Activated CD4-positive, alpha-beta T cell treated with anti-CD3 and anti-CD28 coated beads for 48 hours (primary cell): ENCODE results near the gene SHF.
A peak's percentile ranks its signal among the peaks of the same experiment; 100 is the strongest.
"Not testable (repeated sequence)": the region's sequence is repeated elsewhere in the genome, so short reads cannot be mapped to it uniquely, and the experiment has no call there.

Experiments
- DNase-seq: peaks from one replicate; pipeline ENCODE4 v3.0.0-alpha.2; 2020

SHF gene

DNA sequence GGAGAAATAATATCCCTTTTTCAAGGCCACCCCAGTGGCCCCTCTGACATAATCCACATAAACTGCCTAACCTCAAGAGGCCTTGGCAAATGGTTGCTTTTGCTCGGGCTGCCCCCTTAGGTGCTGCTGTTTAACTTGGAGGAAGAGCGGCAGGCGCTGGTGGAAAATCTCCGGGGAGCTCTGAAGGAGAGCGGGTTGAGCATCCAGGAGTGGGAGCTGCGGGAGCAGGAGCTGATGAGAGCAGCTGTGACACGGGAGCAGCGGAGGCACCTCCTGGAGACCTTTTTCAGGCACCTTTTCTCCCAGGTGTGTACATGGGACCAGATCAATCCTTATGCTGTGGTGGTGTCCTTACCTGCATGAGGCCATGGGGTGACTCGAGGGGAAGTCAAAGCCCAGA lies 43.0 kb downstream of the SHF start:
- no peak for DNase-seq

GRCh38 chr15:45143946-45144345 lies 43.8 kb downstream of the SHF start:
- no peak for DNase-seq

GRCh38 chr15:45143056-45143455 lies 44.7 kb downstream of the SHF start:
- DNase-seq = no peak

- no peak for DNase-seq
Measured at GRCh38 chr15:45141386-45141785, 46.4 kb downstream of the SHF start.

DNA sequence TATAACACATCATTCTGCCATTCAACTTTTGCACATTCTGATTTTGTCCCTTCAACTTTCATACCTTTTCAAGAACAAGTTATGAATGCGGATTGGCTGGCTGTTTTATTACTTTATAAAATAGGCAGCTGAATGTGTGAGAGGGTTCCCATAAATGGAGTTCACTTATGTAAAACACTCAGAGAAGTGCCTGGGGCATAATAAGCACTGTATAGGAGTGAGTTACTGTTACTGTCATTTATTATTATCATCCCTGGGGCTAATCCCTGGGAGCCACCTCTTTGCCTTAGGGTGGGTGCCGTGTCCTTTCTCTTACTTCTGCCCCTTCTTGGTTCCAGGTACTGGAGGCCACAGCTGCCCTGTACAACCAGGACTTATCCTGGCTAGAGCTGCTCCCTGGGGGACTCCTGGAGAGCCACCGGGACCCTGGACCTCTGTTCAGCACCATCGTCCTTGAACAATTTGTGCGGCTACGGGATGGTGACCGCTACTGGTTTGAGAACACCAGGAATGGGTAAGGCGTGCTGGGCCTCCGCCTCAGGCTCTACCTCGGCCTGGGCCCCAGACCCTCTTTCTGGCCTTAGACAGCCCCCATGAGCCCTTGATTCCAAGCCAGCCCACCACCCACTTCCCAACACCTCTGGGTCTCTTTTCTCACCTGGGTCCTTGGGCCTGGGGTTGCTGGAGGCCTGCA lies 47.1 kb downstream of the SHF start:
- no peak for DNase-seq

DNA sequence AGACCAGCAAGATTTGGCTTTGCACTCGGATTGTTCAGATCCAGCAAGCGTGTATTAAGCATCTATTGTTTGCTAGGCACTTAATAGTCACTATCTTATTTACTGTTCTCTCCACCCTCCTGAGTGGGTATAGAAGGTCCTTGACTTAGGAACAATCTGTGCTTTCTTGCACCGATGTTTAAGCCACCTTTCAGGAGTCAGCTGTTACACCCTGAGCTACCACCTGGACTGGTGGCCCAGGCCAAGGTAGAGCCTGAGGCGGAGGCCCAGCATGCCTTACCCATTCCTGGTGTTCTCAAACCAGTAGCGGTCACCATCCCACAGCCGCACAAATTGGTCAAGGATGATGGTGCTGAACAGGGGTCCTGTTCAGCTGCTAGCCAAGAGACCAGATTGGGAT lies 48.0 kb downstream of the SHF start:
- DNase-seq = no peak

DNA sequence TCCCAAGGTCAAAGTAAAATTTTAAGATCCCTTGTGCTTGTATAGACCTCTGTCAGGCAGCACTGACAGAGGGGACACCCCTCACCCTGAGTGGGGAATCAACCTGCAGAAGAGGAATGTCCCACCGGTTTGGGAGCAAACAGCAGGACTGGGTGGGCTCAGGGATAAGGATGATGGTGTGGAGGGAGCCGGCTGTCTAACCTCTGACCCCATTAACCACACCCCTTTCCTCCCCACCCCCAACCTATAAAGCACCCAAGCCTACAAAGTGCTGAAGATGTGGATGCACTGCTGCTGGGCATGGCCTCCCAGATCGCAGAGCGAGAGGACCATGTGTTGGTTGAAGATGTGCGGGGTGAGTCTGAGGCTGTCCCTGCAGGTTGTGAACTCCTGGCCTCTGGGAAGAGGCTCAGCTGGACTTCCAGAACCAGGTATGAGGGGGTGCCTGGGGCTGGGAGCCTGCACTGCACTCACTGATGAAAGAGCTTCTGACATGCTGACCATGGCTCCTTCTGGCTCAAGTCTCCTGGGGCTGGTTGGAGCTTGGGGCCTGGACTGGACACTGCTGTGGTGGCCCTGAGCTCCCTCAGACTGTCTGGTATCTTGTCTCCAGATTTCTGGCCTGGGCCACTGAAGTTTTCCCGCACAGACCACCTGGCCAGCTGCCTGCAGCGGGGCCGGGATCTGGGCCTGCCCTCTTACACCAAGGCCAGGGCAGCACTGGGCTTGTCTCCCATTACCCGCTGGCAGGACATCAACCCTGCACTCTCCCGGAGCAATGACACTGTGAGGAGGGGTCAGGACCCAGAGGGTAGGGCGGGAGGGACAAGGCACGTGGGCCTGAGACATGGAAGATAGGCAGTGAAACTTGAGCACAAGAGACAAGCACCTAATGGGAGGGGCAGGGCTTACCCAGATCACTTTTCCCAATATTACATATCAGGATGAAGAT lies 48.7 kb downstream of the SHF start:
- no peak for DNase-seq

DNA sequence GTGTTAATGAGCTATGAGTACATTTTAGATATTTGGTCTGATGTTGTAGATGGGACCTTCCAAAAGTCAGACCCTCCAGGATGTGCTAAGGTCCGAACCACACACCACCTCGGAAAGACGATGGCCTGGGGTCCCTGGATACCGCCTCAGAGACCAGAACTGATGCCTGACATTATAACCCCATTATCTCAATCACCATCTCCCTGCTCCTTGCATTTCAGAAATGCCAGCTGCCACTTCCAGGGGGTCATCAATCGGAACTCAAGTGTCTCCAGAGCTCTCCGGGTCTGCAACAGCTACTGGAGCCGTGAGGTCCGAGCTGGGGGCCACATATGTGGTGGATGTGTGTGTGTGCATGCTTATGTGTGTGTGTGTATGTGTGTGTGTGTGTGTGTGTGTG lies 50.1 kb downstream of the SHF start:
- no peak for DNase-seq

DNA sequence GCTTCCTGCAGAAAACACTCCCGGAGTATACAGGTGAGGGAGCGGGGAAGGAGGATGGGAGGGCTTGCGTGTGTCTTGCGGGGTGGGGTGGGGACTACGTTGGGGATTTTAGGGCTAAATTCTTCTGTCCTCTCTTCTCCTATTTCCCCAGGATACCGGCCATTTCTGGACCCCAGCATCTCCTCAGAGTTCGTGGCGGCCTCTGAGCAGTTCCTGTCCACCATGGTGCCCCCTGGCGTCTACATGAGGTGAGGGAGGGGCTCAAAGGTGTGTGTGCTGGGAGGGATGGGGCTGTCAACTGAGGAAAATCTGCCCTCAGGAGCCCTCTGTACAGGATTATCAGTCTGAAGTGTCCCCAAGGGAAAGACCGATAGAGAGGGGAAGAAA lies 51.4 kb downstream of the SHF start:
- DNase-seq = no peak

DNA sequence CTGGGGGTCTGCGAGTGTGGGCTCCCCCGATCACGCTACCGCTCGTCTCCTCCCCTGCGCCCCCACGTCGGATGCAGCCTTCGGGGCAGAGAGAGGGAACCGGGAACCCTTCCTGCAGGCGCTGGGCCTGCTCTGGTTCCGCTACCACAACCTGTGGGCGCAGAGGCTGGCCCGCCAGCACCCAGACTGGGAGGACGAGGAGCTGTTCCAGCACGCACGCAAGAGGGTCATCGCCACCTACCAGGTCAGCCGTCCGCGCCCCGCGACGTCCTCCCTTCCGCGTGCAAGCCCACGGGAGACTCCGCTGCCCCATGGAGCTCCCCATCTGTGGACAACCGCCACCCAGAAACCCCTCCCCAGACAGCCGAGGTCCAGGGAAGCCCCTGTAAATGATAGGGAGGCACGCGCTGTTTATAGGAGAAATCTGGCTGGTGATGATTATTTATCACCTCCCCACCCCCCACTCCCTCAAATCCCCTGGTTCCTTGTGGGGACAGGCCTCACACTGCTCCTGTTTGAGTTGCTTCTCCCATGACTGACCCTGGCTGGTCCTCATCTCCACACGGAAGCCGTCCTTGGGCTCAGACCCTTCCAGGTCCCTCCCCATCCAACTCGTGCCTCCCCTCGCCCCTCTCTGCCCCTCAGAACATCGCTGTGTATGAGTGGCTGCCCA lies 51.9 kb downstream of the SHF start:
- DNase-seq = not testable (repeated sequence)

- DNase-seq = no peak
Measured at GRCh38 chr15:45134682-45135604, 52.8 kb downstream of the SHF start.

DNA sequence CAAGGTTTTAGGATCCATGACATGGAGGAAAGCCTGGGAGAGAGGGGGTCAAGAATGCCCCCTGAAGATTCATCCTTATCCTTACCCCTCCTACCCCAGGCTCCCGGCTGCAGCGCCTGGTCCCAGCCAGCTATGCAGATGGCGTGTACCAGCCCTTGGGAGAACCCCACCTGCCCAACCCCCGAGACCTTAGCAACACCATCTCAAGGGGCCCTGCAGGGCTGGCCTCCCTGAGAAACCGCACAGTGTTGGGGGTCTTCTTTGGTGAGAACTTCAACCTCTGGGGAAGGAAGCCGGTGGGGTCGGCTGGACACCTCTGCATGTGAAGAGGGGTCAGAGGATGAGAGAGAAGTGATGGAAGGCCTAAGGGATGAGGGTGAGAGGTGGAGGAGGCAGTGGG lies 53.7 kb downstream of the SHF start:
- no peak for DNase-seq

DNA sequence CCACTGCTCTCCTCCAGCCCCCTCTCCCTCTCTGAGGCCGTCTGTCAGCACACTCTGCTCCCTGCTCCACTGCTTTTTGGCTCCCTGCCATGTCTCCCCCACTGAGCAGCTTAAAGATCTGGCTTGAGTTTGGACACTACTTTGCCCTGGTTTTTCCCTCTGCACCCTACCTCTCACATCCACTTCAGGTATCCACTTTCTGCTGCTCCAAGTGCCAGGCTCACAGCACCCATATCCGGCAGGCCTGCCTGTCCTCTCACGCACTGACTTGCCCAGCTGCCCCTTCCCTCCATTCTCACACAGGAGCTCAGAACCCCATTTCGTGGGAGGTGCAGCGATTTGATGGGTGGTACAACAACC lies 54.2 kb downstream of the SHF start:
- DNase-seq = no peak

DNA sequence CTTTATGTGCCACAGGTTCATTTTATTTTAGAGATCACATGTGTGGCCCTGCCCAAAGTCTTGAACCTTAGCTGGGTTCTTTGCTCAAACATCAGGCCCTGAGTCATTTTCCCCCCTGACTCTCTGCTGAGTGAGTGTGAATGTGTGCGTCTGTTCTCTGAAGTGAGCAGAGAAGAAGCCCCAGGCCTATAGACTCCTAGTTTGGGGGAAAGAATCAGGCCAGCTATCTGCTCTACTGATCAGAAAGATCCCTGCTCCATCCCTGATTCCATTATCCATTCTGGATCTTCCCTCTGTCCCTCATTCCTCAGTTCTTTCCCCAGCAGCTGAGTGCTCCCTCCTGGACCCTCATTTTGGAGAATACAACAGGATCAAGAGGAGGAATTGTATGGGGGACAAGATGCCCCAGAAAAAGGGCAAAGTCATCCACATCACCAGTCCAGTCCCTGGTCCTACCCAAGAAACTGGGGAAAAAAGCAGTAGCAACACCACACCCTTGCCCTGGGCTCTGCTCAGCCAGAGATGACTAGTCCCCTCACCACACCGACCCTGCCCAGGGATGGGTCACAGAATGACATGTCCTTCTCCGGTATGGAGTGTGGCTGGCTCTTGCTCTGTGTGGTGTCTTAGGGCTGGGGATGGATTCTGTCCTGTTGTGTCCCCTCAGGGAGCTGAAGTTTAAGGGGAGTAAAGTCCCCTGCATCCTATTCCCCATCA lies 54.8 kb downstream of the SHF start:
- DNase-seq = no peak

- DNase-seq = no peak
Measured at GRCh38 chr15:45131510-45131909, 56.3 kb downstream of the SHF start.

DNA sequence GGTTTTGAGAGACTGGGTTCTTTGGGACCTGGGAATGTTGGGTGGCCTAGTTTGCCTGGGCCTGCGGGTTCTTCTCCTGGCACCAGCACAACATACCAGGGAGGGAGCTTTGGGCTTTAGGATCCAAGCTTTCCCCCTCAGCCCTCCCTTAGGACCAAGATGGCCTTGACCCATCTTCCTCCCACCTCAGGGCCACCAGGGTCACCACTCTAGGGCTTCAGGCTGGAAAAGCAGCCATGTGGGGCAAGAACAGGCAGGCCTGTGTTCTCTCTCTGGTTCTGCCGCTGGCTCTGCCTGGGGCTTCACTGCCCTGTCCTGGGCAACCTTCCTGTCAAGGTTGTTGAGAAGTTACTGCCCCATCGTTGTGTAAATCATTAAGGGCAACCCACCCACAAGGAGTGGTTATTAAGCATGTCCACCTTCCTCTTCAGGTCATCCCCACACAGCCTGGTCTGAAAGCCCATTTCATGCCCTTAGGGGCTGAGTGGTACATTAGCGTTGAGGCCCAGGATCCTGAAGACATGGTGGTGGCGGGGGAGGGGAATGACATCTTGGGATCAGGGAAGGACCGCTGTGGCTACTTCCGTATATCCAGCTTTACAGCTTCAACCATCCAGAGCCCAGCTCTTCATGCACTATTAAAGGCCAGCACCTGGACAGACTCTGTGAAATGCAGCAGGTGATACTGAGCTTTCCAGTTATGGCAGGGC lies 57.3 kb downstream of the SHF start:
- DNase-seq = no peak

DNA sequence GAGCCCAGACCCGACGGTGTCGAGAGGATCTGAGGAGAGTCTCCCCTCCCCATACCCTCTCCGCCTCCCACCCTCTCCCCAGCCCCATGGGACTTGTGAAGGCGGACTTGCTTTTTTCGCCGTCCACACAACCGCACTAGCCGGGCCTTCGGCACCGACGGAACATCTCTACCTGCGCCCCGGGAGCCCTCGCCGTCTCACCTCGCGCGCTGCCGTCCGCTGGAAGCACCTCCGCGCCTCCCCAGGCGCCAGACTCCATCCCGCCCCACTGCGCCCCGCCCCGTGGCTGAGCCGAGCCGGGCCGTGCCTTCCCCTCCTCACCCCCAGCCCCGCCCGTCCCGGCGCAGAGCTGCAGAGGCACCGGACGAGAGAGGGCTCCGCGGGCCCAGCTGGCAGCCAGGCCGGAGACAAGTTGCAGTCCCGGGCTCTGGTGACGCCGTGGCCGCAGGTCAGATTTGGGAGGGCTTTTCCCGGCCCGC lies 58.1 kb downstream of the SHF start, which contains the start of the genes DUOX1 and DUOXA1:
Gene DUOX1, plus strand, starts transcription at position 344 of the 479 bp plus-strand sequence. CDS start 1,973 bp downstream, outside the sequence.
Gene DUOXA1, minus strand, starts transcription at position 229 of the 479 bp plus-strand sequence. CDS start 6,865 bp downstream, outside the sequence.
- peak; percentile 47 for DNase-seq

GRCh38 chr15:45128971-45129639 lies 58.7 kb downstream of the SHF start:
- DNase-seq = no peak

GRCh38 chr15:45126535-45127158 lies 61.1 kb downstream of the SHF start:
- peak; percentile 51 for DNase-seq

DNA sequence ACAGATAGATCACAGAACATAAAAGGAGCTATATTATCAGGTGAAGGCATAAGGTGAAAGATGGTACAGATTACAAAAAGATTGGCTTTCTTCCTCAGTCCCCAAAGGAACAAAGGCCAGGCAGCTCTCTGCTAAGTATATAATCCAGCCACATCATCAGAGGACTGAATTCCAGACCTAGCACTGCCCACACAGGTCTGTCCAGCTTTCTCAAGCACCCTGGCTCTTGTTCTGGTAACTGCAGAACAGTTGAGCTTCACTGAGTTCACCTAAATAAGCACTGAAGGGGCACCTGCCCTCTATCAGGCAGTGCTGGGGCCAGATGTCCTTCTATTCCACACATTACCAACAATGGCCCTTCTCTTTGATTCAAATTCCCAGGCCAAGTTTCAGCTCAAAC lies 64.4 kb downstream of the SHF start:
- DNase-seq = no peak
